ENCODE results near the gene CAPN15. TPM values are rescaled to one million over a fixed set of nuclear protein-coding genes. Genes with fewer than 3 reads are reported as not detected.

CAPN15 gene
- total RNA-seq, 1 experiment from 2014 or later = 76.4 TPM

DNA sequence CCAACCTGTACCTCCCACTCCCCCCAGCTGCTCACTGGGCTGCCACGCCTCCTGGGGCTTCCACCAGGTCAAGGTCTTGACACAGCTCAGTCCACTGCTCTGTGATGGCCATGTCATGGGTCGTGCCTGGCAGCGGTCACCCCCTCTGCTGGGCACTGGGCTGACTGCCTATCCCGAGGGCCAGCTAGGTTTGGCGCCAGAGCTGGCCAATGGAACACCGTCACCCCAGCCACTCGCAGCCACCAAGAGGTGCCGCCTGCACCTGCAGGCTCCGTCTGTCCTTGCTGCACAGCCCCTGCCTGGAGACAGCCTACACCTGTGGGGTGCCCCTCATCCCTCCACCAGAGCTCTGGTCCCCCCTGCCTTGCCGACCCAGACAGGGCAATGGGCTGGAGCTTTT, 57.8 kb downstream of the CAPN15 start:
- no peak overlapping the region for H4K8ac ChIP-seq (replicated peaks; ENCODE audit: insufficient read length, low read depth, low read length)
- H3K23me2 ChIP-seq (ENCODE audit: insufficient read length, low read depth, low read length, poor library complexity, severe bottlenecking) = peaks cover 5% of the 10 kb centered on the region
- H3T11ph ChIP-seq (ENCODE audit: low read length) = no peak overlapping the region
- no peaks in the 10 kb centered on the region for H3K9me3 ChIP-seq (ENCODE audit: control insufficient read depth, low read depth, low read length)
- H3K56ac ChIP-seq (ENCODE audit: insufficient read length, low read depth, low read length) = no peak overlapping the region
- H2BK5ac ChIP-seq (ENCODE audit: insufficient read length, low read length) = no peak overlapping the region
- H3K27me3 ChIP-seq (ENCODE audit: insufficient read depth, low read length) = peaks cover 7% of the 10 kb centered on the region; the same call in 1 of the 2 replicates
- no peaks in the 10 kb centered on the region for H4K20me1 ChIP-seq (ENCODE audit: control insufficient read depth, insufficient read depth, insufficient read length)
- H3K27ac ChIP-seq (ENCODE audit: insufficient read length, low read depth, low read length) = no peak overlapping the region
- H3K27me3 Mint-ChIP-seq (ENCODE audit: low read depth) = peaks cover 33% of the 10 kb centered on the region
- no peak overlapping the region for H2BK15ac ChIP-seq (ENCODE audit: low read depth, low read length)
- TF ChIP-seq, protein P1, sequence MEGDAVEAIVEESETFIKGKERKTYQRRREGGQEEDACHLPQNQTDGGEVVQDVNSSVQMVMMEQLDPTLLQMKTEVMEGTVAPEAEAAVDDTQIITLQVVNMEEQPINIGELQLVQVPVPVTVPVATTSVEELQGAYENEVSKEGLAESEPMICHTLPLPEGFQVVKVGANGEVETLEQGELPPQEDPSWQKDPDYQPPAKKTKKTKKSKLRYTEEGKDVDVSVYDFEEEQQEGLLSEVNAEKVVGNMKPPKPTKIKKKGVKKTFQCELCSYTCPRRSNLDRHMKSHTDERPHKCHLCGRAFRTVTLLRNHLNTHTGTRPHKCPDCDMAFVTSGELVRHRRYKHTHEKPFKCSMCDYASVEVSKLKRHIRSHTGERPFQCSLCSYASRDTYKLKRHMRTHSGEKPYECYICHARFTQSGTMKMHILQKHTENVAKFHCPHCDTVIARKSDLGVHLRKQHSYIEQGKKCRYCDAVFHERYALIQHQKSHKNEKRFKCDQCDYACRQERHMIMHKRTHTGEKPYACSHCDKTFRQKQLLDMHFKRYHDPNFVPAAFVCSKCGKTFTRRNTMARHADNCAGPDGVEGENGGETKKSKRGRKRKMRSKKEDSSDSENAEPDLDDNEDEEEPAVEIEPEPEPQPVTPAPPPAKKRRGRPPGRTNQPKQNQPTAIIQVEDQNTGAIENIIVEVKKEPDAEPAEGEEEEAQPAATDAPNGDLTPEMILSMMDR (conservative IDR thresholded peaks at IDR 0.05) = no peak
- H2BK12ac ChIP-seq (ENCODE audit: insufficient read length, low read depth, low read length) = no peak overlapping the region
- H3K9ac ChIP-seq (ENCODE audit: extremely low read depth, insufficient read length, low read length) = no peak overlapping the region
- no peak overlapping the region for H3K4me3 Mint-ChIP-seq
- no peak overlapping the region for H2AFZ ChIP-seq (ENCODE audit: low read length)
- H2BK120ac ChIP-seq (ENCODE audit: low read depth, low read length, poor library complexity, severe bottlenecking) = no peak overlapping the region
- H3K18ac ChIP-seq (ENCODE audit: insufficient read length, low read depth, low read length) = no peak overlapping the region
- no peaks in the 10 kb centered on the region for H3K79me1 ChIP-seq (ENCODE audit: insufficient read depth, low read depth, low read length, poor library complexity, severe bottlenecking)
- no peak overlapping the region for H3K14ac ChIP-seq (ENCODE audit: insufficient read depth, low read length)
- peak; percentile 73 for DNase-seq
- peaks cover 6 to 21% of the 10 kb centered on the region in 2 experiments for H3K4me1 Mint-ChIP-seq
- no peaks in the 10 kb centered on the region for H3K79me2 ChIP-seq (ENCODE audit: insufficient read depth, low read length)
- WGBS (ENCODE audit: extremely low coverage, insufficient read length, low lambda C conversion rate) = no CpG with 5 or more reads among the region's 10 CpGs
- no peak overlapping the region for H3K4ac ChIP-seq (ENCODE audit: low read depth, low read length)
- H3K4me2 ChIP-seq (ENCODE audit: insufficient read depth, insufficient read length, low read length) = no peak overlapping the region
- peaks cover 0 to 4% (median 4%) of the 10 kb centered on the region in 3 experiments; a peak in 3 of 7 replicates for H3K36me3 Mint-ChIP-seq (ENCODE audit: insufficient read depth in 1 of 3, low read depth in 3 of 3)
- no peak overlapping the region for H2AK5ac ChIP-seq (ENCODE audit: insufficient read length, low read length)
- H3K4me1 ChIP-seq (ENCODE audit: insufficient read depth, low read length) = no peaks in the 10 kb centered on the region; the same call in 1 of the 2 replicates
- no peak overlapping the region for H4K91ac ChIP-seq (ENCODE audit: insufficient read length, low read depth, low read length)
- no peak overlapping the region for H3K23ac ChIP-seq (ENCODE audit: insufficient read length, low read depth, low read length)
- H3K9me3 Mint-ChIP-seq = no peaks in the 10 kb centered on the region
- no peak overlapping the region for H3K27ac Mint-ChIP-seq
- no peak overlapping the region for H4K5ac ChIP-seq (ENCODE audit: insufficient read length, low read depth, low read length)
- H2BK20ac ChIP-seq (ENCODE audit: low read depth, low read length, poor library complexity, severe bottlenecking) = no peak overlapping the region

All from H9 (cell line).